ENCODE data around the gene SPSB2.

Gene SPSB2

DNA sequence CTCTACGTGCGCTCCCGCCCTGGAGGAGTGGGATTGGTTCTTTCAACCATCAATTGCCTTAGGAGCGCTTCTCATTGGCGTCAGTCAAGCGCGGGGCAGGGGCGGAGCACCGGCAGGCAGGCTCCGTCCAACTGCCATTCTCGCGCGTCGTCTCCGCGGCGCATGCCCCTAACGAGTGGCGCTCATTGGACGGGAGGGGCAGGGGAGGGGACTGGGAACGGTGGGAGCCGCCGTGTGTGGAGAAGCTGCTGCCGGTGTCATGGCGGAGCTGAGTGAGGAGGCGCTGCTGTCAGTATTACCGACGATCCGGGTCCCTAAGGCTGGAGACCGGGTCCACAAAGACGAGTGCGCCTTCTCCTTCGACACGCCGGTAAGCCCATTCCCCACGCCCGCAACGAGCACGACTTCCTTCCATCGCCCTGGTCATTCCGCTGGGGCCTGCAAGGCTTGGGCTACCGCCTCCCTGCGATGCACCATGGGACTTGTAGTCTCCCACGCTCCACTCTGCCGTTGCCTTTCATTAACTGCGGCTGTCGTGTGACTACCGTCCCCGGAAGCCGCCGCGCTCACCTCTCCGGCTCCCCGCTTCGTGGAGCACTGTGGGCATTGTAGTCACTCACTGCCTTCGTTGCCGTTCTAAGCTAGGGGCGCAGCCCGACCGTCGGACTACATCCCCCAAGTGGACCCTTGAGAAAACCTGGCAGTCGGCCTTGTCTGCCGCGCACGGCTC lies 21.0 kb downstream of the SPSB2 start, which contains the start of gene USP5:
Gene USP5, plus strand, starts transcription at position 230 of the 730 bp plus-strand sequence. Its CDS starts 30 bp downstream, at position 260.
- peak; percentile 98 for DNase-seq (ENCODE audit: low spot score)

DNA sequence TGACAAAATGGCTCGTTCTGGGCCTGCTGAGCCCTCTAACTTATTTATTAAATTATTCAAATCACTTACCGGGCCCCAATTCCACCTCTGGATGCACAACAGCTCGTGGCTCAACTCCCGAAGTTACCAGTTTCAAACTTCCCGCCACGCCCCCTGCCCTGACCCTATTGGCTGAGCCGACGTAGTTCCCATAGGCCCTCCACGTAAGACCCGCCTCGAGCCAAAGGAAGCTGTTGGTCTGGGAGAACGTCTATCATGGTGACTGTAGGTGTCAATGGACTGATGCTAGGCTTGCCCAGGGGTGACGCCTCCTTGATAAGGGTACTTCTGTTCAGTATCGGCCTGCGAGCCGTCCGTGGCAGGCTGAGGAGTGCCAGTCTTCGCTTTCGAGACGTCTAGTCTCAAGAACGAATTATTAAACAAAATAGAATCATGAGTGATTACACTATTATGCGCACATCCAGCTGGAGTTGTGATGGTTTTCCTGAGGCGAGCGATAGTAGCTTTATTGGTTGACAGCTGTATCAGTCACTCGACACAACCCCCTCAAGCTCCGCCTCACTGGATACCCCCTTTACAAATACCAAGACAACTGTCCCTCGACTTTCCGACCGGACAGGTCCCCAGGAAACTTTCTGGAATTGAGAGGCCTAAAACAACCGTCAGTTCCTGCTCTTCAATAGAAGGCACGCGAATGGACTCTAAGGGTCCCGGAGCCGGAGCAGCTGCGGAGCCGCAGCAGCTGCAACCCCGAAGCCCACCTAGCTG lies 21.8 kb downstream of the SPSB2 start, which contains the start of gene CDCA3:
Gene CDCA3, minus strand, starts transcription at position 134 of the 768 bp plus-strand sequence. CDS start 334 bp downstream, outside the sequence.
- peak; percentile 100 for DNase-seq (ENCODE audit: low spot score)

DNA sequence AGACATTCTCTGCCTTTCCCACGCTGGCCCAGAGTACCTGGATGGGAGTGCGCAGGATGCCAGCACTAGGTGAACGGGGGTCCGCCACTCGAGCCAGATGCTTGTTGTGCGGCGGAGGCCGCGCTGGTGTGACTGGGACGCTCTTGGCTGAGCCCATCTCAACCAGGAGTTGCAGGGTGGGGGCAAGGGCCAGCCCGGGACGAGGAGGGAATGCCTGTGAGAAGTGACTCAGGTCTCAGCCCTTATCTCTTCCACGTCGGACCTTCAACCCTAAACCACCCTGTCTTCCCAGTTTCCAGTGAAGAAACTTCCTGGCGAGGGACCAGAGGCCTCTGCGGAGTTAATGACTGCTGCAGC lies 22.3 kb downstream of the SPSB2 start:
- DNase-seq (ENCODE audit: low spot score): no peak

DNA sequence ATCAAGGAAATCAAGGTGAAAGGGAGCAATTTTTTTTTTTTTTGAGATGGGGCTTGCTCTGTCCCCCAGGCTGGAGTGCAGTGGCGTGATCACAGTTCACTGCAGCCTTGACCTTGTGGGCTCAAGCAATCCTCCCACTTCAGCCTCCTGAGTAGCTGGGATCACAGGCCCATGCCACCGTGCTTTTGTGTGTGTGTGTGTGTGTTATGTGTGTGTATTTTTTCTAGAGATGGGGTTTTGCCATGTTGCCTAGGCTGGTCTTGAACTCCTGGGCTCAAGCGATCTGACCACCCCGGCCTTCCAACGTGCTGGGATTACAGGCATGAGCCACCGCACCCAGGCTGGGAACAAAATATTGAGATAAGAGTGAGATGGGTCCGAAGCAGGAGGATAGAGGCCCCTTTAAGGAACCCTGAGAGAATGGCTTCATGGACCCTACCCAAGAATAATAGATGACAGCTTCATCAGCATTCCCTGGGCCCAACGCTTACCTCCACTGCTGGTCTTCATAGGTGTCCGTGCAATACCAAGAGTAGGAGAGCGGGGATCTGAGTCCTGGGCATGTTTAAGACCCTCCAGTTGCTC lies 23.0 kb downstream of the SPSB2 start:
- DNase-seq (ENCODE audit: low spot score): no peak

DNA sequence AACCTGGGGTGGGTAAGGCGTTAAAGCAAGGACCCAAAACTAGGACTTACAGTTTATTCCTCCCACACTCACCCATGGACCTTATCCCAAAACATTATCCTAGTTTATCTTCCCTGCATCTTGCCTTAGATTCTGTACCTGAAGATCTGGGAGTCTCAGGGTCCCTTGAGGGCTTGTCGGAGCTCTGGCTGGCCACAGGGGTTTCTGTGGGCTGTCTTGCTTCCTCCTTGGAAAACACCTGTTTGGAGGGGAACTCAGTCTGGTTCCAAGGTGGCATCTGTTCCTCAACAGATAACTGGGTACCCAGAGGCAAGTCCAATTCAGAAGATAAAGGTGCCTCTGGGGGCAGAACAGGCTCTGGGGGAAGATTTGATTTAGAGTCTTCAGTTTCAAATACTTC lies 23.7 kb downstream of the SPSB2 start:
- DNase-seq (ENCODE audit: low spot score): no peak

DNA sequence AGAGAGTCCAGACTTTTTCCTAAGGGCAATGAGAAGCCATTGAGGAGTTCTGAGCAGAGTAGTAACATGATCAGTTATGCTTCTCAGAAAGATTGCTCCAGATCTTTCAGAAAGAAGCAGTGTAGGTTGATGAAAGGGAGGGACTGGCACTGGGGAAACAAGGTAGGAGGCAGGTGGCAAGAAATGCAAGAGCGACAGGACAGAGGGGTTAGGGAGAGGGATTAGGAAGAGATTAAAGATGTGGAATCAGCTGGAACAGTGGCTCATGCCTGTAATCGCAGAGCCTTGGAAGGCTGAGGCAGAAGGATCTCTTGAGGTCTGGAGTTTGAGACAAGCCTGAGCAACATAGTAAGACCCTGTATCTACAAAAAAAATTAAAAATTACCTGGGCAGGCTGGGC lies 25.4 kb downstream of the SPSB2 start:
- DNase-seq (ENCODE audit: low spot score): no peak

DNA sequence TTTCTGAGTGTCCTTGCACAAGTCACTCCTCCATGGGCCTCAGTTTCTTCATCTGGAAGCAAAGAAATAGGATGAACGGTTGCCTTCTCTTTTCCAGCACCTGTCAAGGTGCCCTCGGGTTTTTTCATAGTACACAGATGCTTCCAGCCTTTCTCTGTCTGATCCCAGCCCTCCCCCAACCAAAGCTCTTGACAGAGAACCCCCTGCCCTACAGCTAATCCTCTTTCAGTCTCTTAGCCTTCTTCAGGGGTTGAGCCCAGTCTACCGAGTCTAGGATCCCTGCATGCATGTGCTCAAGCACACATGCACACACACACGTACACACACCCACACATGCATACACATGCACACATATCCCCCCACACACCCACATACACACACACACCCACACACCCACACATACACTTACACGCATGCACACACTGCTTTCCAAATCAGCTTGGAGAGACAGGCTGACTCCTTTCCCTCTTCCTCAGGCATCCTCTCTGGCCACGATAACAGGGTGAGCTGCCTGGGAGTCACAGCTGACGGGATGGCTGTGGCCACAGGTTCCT lies 26.7 kb downstream of the SPSB2 start:
- DNase-seq (ENCODE audit: low spot score): no peak

DNA sequence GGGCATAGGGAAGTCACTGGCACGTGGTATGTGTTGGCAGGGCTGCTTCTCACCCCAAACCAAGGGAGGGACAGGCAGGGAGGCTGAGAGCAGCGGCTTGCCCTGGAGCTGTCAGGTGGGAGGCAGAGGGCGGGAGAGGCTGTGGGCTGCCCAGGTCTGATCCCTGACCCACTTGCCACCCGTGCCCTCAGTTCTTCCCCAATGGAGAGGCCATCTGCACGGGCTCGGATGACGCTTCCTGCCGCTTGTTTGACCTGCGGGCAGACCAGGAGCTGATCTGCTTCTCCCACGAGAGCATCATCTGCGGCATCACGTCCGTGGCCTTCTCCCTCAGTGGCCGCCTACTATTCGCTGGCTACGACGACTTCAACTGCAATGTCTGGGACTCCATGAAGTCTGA lies 27.7 kb downstream of the SPSB2 start:
- no peak for DNase-seq (ENCODE audit: low spot score)

DNA sequence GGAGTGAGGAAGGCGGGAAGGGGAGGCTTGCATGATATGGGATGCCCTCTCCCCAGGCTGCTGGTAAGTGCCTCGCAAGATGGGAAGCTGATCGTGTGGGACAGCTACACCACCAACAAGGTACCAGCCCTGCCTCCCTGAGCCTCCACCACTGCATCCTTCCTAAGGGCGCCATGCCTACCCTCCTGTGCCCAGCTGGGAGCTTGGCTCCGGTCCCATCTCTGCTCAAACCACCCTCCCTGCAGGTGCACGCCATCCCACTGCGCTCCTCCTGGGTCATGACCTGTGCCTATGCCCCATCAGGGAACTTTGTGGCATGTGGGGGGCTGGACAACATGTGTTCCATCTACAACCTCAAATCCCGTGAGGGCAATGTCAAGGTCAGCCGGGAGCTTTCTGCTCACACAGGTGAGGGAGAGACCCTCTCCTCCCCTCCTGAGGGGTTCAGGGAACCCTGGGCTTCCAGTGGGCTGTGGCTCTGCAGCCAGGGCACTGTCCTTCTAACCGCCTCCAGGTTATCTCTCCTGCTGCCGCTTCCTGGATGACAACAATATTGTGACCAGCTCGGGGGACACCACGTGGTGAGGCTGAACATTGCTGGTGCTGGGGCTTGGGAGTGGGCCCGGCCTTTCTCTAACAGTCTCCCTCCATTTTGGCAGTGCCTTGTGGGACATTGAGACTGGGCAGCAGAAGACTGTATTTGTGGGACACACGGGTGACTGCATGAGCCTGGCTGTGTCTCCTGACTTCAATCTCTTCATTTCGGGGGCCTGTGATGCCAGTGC lies 29.8 kb downstream of the SPSB2 start:
- no peak for DNase-seq (ENCODE audit: low spot score)

DNA sequence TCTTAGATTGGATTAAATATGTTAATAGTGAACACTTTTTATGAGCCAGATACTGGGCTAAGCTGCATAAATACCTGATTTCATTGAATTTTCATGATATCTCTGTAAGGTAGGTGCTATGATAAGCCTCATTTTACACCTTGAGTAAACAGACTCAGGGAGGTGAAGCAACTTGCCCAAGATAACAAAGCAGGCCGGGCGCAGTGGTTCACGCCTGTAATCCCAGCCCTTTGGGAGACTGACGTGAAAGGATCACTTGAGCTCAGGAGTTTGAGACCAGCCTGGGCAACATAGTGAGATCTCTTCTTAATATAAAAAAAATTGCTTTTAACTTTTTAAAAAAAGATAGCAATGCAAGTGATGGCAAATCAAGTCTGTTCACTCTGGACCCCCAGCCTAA lies 31.0 kb downstream of the SPSB2 start:
- no peak for DNase-seq (ENCODE audit: low spot score)

DNA sequence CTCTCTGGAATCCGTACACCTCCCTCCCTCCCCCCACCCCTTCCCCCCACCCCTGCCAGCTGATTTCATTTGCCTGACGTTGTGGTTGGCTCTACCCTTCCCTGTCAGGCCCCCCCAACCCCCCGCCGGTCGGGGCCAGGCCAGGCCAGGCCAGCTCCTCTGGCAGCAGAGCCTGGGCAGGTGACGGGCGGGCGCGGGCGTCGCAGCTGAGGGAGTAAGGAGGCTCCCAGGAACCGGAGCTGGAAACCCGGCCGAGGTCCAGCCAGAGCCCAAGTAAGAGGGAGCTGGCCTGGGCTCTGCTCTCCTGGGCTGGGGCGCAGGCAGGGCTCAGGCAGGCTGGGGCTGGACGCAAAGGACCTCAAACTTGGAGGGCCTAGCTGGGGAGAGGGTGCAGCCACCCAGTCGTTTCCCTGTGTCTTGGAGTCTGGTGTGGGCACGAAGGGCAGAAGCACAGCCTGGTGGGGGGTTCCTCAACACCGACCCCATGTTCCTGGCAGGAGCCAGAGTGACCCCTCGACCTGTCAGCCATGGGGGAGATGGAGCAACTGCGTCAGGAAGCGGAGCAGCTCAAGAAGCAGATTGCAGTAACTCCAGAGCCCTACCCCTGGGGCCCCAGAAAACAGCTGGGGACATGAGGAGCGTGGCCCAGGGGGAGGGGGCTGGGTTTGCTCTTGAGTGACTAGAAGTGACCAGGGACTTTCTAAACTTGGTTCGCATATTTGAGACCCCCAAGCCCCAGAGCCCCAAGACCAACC lies 32.2 kb downstream of the SPSB2 start, which contains the start of gene GNB3:
Gene GNB3, plus strand, starts transcription at position 165 of the 755 bp plus-strand sequence. Its CDS starts 363 bp downstream, at position 528.
- no peak for DNase-seq (ENCODE audit: low spot score)

DNA sequence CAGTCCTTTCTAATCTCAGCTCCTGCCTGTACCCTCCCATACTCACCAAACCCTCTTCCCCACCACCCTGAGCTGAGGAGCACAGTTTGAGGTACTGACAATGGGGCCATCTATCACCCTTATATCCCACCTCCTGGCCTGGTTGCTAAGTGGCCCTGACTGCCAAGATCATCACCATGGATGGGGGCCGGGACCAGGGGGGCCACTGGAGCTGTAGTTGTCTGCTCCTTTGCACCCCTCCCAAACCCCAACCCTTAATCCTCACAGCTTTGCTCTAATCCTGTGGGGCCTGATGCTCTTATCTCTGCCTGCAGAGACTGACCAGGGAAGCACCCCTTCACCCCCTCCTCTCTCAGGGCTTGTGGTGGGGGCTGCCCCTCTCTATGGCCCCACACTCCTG lies 32.8 kb downstream of the SPSB2 start:
- no peak for DNase-seq (ENCODE audit: low spot score)

DNA sequence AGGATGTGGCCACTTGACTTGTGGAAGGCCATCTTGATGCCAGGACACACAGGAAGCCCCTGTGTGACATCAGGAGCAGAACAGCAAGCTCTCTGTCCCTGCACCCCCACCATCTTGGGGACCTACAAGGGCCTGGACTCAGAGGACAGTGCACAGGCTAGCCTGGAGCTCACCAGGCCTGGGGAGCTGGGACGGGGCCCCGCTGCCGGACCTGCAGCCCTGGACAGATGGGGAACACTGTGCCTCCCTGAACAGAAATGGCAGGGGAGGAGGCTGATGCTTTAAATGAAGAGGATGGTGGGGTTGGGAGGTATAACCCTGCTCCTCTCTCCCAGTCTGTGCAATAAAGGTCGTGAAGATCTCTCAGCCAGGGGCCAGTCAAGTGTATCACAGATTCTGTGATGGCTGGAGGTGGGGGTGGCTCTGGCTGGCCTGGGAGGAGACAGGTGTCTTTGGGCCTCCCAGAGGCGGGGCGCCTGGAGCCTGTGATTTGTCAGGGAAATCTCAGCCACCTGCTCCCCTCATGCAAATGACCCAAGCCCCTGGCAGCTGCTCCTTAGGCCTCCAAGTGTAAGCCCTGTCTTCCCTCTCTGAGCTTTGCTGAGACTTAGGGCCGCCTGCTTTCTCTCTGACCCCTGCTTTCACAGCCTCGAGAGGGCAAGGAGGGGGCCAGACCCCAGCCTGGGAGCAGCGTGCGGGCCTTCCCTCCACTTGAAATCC lies 33.5 kb downstream of the SPSB2 start:
- peak; percentile 91 for DNase-seq (ENCODE audit: low spot score)

DNA sequence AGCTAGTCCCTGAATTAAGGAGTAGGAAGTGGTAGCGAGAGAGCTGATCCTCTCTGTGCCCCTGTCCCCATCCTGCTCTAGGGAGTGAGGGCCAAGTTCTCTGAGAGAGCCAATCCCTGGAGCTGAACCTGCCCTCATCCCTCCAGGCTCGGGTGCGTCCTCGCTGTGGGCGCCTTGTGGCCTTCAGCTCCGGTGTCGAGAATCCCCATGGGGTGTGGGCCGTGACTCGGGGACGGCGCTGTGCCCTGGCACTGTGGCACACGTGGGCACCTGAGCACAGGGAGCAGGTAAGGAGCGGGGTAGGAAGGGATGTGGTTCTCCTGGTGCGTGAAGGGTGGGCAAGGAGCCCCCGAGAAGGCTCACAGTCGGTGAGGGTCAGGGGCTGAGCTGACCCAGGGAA lies 34.2 kb downstream of the SPSB2 start:
- no peak for DNase-seq (ENCODE audit: low spot score)

DNA sequence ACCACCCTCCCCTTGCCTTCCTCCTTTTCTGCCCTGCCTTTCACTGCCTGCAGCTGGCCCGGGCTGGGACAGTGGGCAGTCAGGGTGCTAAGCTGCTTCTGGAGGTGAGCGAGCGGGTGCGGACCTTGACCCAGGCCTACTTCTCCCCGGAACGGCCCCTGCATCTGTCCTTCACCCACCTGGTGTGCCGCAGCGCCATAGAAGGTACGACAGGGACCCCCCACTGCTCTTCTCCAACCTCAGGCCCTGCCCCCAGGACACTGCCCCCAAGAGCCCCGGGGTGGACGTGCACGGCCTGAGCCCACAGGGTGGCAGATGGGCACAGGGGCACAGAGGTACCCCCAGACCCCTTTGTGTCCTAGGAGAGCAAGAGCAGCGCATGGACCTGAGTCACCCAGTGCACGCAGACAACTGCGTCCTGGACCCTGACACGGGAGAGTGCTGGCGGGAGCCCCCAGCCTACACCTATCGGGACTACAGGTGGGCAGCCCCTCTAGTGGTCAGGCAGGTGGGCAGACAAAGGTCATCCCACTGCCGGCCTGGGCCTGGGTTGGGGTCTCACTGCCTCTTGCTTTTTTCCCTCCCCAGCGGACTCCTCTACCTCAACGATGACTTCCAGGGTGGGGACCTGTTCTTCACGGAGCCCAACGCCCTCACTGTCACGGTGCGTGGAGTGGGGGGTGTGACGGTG lies 35.6 kb downstream of the SPSB2 start:
- DNase-seq (ENCODE audit: low spot score): no peak

DNA sequence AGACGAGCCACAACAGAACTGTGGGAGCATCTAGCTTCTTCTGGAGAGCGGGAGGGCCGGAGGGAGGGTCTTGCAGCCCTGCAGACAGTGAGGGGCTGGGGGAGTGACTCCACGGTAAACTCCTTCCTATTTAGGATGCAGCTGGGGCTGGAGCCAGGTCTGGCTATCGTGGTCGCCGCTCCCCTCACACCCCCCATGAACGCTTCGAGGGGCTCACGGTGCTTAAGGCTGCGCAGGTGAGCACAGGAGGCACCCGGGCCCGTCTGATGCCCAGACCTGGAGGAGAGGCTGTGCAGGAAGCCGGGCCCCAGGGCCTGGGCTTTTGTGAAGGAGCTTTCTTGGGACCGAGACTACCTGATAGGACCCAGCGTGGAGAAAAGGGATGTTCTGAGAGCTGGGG lies 36.3 kb downstream of the SPSB2 start:
- no peak for DNase-seq (ENCODE audit: low spot score)

DNA sequence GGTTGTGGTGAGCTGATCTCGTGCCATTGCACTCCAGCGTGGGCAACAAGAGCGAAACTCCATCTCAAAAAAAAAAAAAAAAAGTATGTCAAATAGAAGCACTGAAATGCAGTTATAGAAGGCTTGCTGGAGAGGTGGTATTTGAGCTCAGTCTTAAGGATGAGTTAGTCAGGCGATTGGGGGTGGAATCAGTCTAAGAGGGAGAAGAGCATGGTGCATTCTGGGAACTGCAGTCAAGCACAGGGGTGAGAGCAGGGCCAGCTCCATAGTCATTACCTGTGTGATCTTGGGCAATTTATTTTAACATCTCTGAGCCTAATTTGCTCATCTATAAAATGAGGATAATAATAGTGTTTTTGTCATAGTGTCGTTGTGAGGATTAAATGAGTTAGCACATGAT lies 38.2 kb downstream of the SPSB2 start:
- no peak for DNase-seq (ENCODE audit: low spot score)

DNA sequence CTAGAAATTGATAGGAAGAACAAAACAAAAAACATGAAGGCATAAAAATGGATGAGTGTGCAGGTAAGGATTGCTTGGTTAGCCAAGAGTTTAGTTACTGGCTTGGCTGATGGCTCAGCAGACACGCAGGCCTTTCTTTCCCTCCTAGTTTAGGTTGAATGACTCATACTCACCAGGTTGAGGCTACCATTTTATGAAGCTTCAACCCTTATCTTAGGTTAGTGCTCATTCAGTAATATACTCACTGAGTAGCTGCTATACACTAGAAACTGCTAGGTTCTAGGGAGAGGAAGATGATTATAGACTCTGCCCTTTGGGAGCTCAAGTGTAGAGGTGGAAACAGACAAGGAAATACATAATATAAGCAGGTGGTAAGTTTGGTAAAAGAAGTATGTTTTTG lies 38.8 kb downstream of the SPSB2 start:
- DNase-seq (ENCODE audit: low spot score): no peak

DNA sequence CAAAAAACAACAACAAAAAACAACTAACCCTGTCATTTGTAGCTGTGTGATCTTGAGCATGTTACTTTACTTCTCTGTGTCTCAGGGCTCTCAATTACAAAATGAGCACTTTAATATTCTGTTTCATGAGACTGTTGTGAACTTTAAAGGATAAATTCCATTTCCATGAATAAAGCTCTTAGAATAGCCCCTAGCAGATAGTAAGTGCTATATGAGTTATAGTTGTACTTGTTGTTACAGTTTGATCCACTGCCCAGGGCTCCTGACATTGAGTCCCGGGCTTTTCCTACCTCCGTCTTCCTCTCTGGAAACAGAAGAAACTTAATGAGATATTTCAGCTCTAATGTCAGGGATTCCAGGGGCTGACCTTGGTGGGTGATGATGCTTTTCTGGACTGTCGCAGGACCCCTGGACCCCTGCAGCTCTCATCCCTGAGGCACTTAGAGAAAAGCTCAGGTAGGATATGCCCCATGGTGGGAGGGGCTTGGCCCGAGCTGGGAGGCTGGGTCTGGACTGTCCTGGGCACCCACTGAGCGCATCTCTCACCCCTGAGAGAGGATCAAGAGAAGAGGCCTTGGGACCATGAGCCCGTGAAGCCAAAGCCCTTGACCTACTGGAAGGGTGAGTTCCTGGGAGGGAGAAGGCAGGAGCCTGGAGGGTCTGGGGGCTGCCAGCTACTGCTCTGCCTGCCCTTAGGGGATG lies 39.8 kb downstream of the SPSB2 start:
- DNase-seq (ENCODE audit: low spot score): no peak

Measured in germinal center (tissue), 1 donor.